NOMO-1 treated with dmso at 0.1 percent for 144 hours (cell line): ENCODE data around the gene AKR1C3.
"Not testable (repeated sequence)": the region's sequence is repeated elsewhere in the genome, so short reads cannot be mapped to it uniquely, and the experiment has no call there.

Source experiments
- DNase-seq: peaks from one replicate; lab custom pipeline; 2025; ENCODE audit not compliant: unreplicated experiment; lab: John Stamatoyannopoulos, UW

The AKR1C3 gene

DNA sequence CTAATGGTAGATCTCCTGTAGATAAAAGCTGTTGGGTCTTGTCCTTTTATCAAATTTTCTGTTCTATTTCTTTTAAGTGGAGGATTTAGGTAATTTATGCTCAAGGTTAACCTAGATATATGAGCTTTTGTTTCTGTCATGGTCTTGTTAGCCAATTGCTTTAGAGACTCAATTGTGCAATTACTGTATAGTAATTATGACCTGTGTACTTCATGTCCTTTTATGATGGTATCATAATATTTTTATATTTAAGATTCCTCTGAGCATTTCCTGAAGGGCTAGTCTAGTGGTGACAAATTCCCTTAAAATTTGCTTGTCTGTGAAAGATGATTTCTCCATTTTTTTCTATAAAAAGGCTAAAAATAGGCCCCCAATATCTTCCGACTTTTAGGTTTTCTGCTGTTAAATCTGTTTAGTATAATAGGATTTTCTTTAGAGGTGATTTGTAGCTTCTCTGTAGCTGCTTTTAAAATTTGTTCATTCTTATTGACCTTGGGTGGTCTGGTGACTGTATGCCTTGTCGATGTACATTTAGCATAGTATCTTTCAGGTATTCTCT lies 5.4 kb upstream of the AKR1C3 start:
- no peak for DNase-seq

DNA sequence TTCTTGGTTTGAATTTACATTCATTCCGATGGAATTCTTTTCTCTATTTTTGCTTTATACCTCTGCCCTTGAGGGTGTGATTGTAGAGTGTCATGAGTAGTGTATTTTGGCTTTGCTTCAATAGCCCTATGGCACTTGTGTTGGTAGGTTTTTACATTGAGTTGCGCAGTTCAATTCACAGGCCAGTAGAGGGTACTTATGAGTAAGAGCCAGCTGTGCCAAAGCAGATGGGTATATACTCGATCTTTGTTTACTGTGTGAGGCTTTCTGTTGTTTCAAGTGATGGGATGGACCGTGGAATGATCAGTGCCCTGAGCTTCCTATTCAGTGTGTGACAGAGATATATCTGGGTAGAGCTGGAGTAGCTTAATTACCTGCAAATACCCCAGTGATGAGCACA lies 4.3 kb upstream of the AKR1C3 start:
- no peak for DNase-seq

DNA sequence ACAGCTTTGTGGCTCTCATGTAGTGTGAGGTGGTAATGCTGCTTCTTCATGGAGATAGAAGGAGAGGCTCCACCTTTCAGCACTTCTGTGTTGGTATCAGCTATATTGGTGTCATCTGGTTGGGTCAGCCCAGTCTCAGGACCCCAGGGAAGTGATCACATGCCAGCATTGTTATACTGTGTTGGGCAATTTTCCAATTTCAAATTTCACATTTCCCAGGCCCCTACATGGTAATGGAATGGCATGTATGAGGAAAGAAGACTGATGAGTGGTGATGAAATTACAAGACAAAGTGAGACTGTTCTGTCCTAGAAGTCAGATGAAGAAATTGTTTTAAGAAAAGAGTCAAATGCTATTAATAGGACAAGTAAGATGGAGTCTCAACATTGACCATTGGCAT lies 3.7 kb upstream of the AKR1C3 start:
- DNase-seq = no peak

DNA sequence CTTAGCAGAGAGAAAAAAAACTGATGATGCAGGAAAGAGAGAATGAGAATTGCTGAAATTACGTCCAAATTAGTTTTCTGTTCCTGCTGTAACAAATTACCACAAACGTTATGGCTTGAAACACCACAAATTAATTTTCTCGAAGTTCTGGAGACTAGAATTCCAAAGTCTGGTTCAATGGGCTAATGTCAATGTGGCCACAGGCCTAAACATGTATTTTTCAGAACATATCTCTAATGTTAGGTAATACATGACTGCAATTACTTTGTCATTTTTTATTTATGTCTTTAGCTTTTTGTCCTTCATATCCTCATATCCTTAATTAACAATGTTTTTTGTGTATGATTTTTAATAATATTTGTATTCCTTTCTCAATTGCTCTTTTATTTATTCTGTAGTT lies 3.0 kb upstream of the AKR1C3 start:
- no peak for DNase-seq

DNA sequence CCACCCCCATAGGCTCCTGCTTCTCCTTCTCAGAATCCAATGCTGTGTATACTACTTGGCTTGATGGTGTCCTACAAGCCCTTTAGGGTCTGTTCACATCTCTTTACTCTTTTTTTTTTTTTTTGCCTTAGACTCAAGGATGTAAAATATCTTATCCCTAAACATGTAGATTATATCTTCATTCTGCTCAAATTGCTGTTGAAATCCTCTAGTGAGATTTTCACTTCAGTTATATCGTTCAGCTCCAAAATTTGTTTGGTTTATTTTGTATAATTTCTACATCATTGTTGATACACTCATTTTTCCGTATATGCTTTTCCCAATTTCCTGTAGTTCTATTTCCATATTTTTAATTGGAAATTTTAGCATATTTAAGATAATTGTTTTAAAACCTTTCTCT lies 1.8 kb upstream of the AKR1C3 start:
- no peak for DNase-seq

DNA sequence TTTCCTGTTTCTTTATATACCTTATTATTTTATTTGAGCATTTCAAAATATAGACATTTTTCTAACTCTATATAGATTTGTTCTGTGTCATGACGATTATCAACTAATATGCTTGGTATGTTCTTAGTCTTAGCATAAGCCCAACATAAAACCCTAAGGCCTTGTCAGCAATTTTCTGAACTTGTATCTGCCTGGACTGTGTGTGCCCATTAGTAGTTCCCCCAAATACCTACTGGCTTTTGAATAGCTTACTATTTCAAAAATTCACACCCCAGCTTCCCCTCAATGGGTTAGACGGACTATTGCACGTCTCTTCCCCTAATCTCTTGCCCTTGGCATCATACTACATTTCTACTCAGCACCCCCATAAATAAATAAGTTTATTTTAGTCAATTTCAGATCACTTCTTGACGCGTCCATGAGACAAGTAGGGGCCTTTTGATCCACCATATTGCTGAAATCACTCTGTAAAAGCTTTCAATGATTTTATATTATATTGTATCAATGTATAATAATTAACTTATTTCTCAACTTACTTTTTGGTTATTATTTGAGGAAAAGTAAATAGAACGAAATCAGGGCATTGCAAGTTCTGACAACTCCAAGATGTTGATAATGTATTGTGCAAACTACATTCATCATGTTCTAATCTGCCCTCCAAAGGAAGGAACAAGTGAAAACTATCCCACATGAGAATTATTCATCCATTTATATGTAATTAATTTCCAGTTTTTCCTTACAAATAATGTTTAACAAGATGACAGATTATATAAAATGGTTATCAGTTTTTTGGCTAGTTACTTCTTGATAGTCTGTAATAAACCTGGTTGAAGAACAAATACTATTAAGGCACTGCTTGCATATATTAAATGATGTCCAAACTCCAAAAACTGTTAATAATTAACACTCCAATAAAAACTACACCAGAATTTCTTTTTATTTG lies 1.1 kb upstream of the AKR1C3 start:
- DNase-seq = no peak

DNA sequence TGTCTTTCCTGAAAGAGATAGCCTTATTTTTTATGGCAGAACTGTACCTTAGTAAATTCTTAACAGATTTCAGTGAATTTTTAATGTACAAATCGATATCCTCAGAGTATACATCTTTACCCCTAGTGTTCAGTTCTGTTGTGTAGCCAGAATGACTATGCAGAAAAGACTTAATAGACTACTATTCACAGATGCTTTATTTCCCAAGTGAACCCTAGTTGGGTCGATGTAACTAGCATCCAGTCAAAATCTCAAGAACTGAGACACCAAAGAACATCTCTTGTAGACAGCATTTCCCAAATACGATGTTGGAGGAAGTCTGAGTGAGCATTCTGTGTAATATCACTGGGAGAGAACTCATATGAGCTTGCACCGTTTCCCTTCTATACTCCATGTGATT lies 1.5 kb downstream of the AKR1C3 start:
- DNase-seq = no peak

DNA sequence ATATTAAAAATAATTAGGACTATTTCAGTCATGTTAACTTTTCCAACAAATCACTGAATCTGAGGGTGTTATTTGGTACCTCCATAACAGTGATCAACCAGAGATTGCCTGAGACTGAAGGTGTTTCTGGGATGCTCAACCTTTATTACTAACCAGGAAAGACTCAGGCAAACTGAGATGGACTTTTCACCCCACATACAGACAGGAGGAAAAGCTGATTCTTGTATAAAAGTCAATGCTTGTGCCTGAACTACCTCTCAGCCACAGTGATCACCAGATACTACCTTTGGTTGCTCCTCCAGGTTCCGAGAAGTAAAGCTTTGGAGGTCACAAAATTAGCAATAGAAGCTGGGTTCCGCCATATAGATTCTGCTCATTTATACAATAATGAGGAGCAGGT lies 1.9 kb downstream of the AKR1C3 start:
- no peak for DNase-seq

DNA sequence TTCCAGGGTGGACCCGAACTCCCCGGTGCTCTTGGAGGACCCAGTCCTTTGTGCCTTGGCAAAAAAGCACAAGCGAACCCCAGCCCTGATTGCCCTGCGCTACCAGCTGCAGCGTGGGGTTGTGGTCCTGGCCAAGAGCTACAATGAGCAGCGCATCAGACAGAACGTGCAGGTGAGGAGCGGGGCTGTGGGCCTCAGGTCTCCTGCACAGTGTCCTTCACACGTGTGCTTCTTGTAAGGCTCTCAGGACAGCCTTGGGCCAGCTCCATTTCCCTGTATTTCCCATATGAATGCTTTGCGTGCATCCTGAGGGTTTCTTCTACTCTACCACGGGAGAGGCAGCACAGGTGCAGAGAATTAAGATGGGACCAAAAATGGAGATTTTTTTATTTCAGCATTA lies 8.3 kb downstream of the AKR1C3 start:
- not testable (repeated sequence) for DNase-seq

DNA sequence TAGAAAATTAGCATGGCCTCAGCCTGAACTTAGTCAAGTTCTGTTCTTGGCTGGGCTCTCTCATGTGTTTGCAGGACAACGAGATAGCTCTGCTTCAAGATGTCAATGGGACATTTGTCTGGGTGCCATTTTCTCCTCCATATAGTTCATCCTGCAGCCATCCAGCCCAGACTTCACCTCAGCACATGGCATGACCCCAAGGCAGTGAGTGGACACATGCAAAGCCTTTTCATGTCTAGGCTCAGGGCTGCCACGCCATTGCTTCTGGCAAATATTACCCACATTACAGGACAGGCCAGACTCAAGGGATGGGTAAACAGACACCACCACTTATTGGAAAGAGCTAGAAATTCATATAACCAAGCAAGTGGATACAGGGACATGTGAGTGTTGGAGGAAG lies 9.3 kb downstream of the AKR1C3 start:
- no peak for DNase-seq

DNA sequence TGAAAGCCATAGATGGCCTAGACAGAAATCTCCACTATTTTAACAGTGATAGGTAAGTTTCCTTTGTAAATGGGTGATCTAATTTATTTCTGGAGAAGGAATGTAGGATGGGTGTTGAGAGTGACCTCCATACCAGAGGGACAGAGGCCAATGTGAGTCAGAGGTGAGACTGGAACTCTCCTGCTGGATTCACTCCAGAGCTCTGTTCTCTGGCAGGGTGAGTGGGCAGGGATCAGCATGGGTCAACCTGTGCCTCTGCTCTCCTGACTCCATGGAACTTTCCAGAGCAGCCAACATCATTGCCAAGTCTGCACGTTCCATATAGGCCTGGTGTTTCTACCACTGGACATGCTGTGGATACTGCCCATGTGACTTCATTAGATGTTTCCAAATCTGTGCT lies 11.4 kb downstream of the AKR1C3 start:
- no peak for DNase-seq

DNA sequence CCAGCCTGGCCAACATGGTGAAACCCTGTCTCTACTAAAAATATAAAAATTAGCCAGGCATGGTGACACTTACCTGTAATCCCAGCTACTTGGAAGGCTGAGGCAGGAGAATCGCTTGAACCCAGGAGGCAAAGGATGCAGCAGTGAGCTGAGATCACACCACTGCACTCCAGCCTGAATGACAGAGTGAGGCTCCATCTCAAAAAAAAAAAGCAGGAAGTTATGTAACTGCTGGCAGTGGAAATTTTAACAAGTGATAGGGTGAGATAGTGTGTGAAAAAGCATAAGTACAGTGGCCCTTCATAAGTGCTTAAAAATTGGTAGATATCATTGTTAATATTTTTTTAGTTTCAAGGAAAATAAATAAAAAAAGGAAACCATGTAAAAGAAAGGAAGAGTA lies 12.3 kb downstream of the AKR1C3 start:
- no peak for DNase-seq

DNA sequence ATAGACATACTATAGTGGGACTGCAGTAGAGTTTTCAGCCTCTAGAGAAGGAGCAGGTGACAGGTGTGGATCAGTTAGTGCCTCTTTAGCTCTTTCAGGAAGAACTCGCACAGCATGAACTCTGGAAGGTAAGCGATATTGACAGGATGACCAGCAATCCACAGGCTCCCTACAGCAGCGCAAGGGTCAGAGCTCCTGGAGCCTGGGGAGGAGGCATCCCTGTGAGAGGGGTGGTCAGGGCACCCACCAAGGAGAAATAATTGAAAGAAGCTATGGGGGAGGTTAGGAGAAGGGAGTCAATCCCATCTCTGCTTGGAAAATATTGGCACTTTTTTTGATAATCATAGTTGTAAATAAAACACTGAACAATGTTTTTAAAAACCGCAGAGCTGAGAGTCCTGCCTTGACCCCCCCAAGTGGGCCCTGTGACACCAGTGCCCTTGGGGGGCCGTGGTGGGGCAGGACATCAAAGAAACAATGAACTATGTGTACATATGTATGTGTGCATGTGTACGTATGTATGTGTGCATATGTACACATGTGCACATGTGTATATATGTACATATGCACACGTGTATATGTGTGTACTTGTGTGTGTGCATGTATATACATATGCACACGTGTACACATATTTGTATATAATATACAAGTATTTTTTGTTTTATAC lies 13.8 kb downstream of the AKR1C3 start:
- no peak for DNase-seq

DNA sequence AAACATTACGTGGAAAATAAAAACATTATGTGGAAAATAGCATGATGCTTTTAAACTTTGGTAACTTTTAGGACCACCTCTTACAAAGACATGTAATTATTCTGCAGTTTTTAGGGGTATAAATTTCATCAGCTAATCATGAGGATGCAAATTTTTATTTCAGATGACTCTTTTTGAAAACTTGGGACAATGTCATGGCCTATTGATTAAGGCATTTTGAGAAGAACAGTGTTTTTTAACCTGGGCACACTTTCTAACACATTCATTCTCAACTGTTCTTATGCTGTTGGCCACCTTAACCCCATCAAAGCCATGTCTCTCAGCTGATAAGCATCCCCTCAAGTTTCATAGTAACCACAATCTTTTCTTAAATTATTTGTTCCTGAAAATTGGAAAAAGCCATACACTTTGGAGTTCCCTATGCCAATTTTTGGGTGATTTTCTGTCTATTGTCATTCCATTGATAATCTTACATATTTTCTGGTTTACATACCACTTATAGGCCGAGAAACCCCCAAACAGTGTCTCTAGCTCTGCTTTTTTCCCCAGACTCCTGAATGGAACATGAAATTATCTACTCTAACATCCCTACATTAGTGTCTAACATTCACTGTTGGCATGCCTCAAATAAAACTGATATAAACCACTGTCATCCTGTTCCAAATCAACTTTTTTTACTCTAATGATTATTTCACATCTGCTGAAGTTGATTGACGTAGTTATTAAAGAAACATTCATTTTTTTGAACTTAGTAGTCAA lies 14.6 kb downstream of the AKR1C3 start:
- no peak for DNase-seq

DNA sequence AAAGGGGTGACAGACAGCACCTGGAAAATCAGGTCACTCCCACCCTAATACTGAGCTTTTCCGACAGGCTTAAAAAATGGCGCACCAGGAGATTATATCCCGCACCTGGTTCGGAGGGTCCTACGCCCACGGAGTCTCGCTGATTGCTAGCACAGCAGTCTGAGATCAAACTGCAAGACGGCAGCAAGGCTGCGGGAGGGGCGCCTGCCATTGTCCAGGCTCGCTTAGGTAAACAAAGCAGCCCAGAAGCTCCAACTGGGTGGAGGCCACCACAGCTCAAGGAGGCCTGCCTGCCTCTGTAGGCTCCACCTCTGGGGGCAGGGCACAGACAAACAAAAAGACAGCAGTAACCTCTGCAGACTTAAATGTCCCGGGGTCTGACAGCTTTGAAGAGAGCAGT lies 15.6 kb downstream of the AKR1C3 start:
- DNase-seq = not testable (repeated sequence)

DNA sequence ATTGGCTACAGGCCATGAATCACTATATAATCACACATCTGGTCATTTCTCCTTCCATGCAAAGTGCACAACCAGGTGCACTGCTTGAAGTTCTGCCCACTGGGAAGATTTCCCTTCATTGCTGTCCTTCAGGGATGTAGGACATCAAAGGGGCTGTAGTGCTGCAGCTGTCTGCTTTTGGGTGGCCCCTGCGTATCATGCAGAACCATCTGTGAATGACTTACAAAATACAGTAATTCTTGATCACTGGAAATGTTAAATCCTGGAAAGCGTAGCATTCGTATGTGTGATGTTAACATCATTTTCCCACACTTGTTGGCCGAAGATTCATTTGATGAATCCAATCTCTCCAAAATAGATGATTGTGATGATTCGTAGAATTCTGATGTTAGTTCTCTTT lies 22.4 kb downstream of the AKR1C3 start:
- no peak for DNase-seq

DNA sequence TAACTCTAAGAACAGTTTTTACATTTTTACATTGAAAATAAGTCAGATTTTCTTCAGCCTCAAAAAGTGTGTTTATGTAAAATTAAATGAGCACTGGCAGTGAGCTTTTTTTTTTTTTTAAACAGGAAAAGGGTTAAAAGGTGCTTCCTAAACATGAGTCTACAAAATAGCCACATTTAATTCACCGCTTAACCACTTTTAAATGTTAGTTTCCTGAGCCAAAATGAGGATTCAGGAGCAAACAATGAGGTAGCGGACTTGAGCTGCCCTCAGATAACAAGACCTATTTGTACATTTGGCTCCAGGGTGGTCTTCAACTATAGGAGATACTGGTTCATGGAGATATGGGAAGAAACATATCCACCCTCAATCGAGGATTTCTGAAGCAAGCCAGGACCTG lies 22.8 kb downstream of the AKR1C3 start:
- DNase-seq = no peak

DNA sequence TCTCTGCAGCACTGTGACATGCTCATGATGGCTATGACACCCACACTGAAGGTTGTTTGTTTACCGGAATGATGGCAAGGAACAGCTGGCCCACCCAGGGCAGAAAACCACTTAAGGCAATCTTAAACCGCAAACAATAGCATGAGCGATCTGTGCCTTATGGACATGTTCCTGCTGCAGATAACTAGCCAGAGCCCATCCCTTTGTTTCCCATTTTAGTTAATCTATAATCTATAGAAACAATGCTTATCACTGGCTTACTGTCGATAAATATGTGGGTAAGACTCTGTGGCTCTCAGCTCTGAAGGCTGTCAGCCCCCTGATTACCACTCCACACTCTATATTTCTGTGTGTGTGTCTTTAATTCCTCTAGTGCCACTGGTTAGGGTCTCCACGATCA lies 25.8 kb downstream of the AKR1C3 start:
- DNase-seq = not testable (repeated sequence)

DNA sequence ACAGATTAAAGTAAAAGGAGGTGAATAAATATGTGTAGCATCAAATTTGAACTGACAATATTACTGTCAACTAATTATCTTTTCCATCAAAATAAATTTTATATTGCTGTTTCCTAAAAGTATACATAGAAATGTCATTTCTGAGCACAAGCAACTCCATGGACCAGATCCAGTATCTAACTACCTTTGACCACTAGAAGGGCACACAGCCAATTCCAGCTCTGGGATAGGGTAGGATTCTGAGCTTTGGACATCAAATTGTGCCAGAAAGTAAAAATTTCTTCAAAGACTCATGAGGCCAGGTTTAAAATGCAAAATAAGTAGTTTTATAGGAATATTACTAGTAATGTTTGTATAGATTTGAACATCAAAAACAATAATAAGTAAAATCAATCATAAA lies 29.7 kb downstream of the AKR1C3 start:
- no peak for DNase-seq

DNA sequence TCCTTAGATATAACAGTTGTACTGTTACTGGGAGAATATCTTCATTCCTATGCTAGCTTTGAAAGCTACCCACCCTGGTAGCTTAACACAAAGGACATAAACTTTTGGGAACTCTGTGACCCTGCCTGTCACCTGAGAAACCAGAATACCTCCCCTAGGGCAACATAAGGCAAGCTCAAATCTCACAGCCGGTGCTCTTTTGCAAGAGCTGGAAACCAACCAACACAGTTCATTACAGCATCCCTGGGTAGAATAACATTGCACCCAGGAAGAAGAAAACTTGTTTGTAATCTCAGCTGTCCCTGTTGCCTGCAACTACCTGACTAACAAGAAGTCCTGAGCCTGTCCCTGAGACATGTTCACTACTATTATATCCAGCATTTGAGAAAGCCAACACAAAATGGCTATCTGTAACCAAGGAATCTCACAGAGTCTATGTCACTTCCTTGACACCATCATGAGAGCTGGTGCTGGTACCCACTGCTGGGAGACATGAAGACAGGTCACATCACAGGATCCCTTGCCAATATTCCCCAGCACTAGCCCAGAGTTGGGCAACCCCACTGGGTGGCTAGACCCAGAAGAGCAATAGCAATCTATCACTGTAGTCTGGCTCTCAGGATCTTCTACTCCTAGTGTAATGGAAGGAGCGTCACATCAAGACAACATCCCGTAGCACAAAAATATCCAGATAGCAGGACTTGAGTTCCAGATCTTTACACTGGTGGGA lies 31.3 kb downstream of the AKR1C3 start:
- no peak for DNase-seq

DNA sequence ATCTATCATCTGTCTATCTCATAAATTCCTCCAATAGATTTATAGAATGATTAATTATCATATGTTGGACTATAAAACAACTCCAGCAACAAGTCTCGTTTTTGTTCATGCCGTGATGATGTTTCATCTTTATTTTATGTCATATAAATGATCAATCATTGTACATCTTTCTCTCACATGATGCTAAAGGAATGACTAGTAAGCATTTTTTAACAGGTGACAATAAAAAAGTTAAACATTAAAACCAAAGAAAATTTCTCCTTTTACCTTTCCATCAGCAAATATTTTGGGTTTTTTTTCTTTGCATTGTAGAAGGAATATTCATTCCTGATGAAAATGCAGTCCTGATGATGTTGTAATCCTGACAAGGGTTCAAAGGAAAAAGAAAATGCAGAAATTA lies 41.4 kb downstream of the AKR1C3 start:
- DNase-seq = no peak
